HG03139 (cell line): ENCODE data around the gene HK3.

Experiments
- ATAC-seq: cut with Tn5 transposase; IDR thresholded peaks from one replicate; pipeline ENCODE4 v1.9.1; 2021; ENCODE audit not compliant: unreplicated experiment

HK3 gene

GRCh38 chr5:176902102-176902814 lies 3.1 kb upstream of the HK3 start:
- ATAC-seq = no peak

DNA sequence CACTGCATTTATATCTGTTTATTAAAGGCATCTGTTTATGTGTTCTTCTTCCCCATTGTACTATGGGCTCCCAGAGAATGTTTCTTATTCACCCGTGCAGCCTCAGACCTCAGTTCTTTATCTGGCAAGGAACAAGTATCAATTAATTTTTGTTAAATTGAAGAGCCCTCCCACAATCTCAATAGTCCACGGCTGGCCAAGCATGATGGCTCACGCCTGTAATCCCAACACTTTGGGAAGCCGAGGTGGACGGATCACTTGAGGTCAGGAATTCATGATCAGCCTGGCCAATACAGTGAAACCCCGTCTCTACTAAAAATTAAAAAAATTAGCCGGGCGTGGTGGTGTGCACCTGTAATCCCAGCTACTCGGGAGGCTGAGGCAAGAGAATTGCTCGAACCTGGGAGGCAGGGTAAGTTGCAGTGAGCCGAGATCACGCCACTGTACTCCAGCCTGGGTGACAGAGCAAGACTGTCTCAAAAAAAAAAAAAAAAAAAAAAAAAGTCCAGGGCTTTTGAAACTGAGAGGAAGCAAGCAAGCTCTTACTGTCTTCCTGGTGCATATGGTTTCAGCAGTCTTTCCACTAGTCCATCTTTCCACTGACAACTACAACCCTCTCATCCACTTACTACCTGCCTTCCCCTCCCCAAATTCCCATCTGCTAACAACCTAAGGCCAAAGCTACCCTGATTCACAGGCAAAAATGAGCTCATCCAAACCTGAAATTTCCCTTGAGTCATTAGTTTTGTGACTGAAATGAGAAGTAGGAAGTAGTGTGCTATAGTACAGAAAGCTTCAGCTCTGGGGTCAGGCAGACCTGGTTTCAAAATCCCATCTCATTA lies 2.3 kb upstream of the HK3 start:
- ATAC-seq = no peak

DNA sequence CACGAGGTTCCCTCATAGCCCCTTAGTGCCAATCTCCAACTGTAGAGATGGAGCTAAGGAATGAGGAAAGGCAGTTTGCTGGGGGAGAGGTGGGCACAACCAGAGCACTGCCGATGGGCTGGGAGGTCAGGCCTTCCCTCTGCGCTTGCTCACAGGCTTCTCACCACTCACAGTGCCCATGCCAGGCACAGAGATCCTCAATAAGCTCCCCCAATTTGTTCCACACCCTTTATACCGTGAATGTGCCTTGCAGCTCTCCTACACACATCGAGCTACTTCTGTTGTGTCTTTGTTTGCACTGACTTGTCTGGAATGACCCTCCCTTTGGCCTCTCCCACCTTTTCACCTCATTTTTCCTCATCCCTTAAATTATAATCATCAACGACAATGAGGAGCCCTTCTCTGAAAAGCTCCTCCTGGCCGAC lies 1.6 kb upstream of the HK3 start:
- ATAC-seq = no peak

DNA sequence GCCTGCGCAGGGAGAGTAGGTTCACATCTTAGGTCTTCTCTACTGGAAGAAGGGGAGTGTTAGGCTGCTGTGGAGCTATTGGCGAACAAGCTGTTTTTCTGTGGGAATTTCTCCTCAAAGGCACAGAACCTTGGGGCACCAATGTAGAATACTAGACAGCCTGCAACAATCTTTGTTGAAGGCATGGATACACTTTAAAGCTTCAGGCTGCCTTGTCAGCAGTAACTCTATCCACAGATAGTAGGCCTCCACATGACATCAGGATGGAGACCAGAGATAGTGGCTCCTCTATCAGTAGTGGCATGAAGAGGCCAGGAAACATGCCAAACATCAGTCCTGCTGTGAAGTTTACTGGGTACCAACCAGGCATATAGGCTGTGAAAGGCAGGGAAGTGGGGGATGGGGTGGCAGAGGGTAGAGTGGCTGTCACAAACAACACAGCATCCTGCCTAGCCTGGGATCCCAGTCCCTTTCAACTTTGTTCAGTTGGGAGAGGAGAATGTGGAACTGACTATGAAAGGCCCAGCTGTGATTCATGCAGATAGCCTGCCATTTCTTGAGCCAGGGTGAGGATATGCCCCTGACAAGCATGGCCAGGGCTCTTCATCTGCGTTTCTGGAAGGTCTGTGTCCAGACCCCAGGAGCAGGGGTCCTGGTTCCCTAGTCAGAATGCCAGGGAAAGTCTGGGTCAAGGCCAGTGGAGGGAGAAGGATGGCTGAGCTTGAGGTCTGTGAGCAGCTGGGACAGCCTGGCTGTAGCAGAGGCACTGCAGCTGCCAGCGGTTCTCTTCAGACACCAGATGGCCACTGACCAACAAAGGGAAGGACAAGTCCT lies 1.0 kb upstream of the HK3 start:
- no peak for ATAC-seq

GRCh38 chr5:176897263-176897662 lies 1.9 kb downstream of the HK3 start:
- ATAC-seq = no peak

DNA sequence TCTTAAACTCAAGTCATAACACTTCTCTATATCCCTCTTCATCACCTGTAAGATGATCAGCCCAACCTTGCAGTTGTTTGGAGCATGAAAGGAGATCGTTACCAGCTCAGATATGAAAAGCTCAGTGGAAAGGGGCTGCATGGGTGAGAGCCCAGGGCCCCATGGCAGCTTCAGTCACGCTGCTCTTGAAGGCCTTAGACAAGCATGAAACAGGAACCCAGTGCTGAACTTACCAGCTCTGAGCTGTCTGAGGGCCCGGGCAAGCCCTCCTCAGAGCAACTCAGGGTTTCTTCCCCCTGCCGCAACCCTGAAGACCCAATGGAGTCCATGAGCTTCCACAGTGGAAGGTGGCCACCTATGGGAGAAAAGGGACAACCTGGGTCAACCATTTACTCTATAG lies 3.3 kb downstream of the HK3 start:
- no peak for ATAC-seq

DNA sequence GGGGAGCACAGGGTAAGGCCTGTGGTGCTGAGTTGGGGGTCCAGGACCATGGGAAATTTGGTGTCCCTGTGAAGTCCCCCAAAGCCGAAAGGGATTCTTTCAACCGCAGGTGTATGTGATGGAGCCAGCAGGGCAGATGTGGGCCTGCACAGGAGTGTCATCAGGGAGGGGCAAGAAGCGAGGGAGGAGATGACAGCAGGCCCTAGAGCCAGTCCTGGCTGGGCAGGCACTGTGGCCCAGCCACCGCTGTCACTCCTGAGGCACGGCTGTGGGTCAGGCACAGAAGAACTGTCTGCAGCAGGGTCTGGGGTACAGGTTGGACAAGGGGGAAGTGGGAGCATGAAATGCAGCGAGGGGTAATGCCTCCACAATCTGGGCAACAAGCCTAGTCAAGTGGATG lies 4.8 kb downstream of the HK3 start:
- no peak for ATAC-seq

GRCh38 chr5:176892663-176893062 lies 6.5 kb downstream of the HK3 start:
- no peak for ATAC-seq

DNA sequence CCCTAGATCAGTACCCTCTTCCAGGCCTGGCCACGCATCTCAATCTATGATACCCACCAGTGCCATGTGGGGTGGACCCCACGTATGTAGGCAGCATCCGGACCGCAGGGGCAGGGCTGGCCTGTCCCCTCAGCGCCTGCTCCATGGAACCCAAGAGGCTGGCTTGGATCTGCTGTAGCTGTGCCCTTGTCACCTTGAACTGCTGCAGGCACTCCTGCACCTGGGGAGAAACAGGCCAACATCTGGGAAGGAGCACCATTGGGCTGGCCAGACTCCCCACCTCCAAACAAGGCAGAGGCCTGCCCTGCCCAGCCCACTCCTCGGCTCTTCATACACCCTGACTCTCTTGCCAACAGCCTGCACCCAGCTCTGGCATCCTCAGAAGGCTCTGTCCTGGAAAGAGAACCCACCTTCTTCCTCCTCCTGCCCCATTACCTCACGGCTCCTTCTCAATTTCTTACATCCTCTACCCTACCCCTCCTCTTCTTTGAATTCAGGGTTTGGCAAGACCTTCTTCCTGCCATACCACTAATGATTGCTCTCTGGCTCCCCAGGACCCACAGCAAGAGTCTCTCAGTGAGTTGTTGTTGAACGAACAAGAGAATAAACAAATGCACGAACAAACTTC lies 7.7 kb downstream of the HK3 start:
- no peak for ATAC-seq

- ATAC-seq = no peak
Observed at GRCh38 chr5:176890455-176891330, 8.5 kb downstream of the HK3 start.

DNA sequence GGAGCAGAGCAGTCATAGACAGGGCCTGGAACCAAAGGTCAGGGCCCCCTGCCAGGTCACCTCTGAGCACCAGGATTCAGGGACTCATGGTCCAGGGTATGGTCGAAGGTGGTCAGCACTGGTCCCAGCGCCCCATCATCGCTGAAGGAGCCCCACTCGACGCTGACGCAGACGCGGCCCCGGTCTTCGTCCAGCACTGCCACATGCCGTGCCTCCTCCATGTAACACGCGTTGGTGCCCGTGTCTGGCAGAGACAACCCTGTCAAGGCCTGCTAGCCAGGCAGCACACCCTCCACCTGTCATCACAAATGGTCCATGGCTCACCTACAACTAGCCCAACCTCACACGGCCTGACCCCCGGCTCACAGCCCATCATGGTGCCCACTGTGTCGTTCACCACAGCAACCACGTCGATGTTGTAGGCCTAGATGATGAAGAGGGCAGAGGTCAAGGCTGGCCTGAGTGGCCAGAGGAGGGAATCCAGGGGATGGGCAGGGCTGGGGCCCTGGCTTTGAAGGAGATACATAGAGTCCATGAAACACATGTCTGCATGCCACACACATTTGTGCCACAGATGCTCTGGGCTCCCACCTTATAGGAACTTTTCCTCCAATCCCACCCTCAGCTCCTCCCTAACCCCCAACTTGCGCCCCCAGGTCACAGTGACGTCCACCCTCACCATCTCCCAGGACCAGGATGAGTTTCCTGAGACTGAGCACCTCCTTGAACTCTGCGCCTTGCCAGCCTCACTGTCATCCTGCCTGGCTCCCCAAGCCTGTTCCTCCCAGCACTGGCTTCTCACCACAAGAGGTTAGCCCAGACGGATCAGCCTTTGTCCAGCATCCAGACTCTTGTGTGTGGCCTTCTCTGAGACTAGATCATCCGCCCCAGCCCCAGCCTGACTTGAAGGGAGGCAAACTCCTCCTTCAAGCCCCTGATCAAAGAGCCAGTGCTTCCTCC lies 9.5 kb downstream of the HK3 start:
- ATAC-seq = no peak

GRCh38 chr5:176888865-176889165 lies 10.3 kb downstream of the HK3 start:
- no peak for ATAC-seq

- no peak for ATAC-seq
Observed at GRCh38 chr5:176888016-176888864, 10.9 kb downstream of the HK3 start.

DNA sequence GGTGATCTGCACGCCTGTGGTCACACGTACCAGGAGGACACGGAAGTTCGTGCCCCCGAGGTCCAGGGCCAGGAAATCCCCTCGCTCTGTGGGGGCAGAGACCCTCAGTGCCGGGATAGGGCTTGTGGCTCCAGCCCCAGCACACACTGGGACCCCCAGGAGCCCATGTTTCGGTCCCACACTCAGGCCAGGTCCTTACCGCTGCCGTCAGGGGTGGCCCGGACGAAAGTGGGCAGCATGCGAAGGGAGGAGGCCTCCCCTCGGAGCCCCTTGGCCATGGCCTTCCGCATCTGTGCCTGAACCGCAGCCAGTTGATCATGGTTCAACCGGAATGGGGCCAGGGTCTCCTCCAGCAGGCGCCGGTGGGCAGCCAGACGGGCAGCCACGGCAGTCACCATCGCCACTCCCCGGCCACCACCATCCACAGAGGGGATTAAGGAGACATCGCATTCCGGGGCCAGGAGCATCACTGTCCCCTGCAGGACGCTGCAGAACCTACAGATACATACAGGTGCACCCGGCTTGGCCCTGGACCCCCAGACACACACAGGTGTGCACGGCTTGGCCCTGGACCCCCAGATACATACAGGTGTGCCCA lies 11.8 kb downstream of the HK3 start:
- no peak for ATAC-seq

GRCh38 chr5:176886336-176887251 lies 12.6 kb downstream of the HK3 start:
- ATAC-seq = no peak

- no peak for ATAC-seq
Observed at GRCh38 chr5:176884571-176884890, 14.6 kb downstream of the HK3 start.
